Measurements from ENCODE around the gene ANKRD45. TPM values are rescaled to one million over a fixed set of nuclear protein-coding genes. Genes with fewer than 3 reads are reported as not detected.
A peak's percentile ranks its signal among the peaks of the same experiment; 100 is the strongest.
"Not testable (repeated sequence)": the region's sequence is repeated elsewhere in the genome, so short reads cannot be mapped to it uniquely, and the experiment has no call there.

The ANKRD45 gene
- polyA plus RNA-seq, 6 donors from 2014 or later: not detected

GRCh38 chr1:173682184-173682583, 12.5 kb upstream of the ANKRD45 start:
- ATAC-seq (ENCODE audit: low read depth in 2 of 2) (no peak), DNase-seq (no peak)
- H3K27ac Mint-ChIP-seq: no peak overlapping the region
- no peaks in the 10 kb centered on the region for H3K4me1 Mint-ChIP-seq
- H3K36me3 Mint-ChIP-seq: peaks cover 0 to 18% of the 10 kb centered on the region in 2 donors
- H3K27me3 Mint-ChIP-seq: peaks cover 0 to 15% (median 14%) of the 10 kb centered on the region in 3 donors
- H3K4me3 Mint-ChIP-seq: no peak overlapping the region
- H3K9me3 Mint-ChIP-seq: peaks cover 0 to 20% (median 9%) of the 10 kb centered on the region in 7 donors

- peaks cover 0 to 15% (median 7%) of the 10 kb centered on the region in 3 donors for H3K27me3 Mint-ChIP-seq
- H3K4me3 Mint-ChIP-seq; ATAC-seq (ENCODE audit: low read depth in 2 of 2); H3K27ac Mint-ChIP-seq; DNase-seq; H3K4me1 Mint-ChIP-seq: not testable (repeated sequence)
- peaks cover 0 to 29% (median 11%) of the 10 kb centered on the region in 7 donors for H3K9me3 Mint-ChIP-seq
- peaks cover 0 to 18% of the 10 kb centered on the region in 2 donors for H3K36me3 Mint-ChIP-seq
Observed at GRCh38 chr1:173680152-173680551, 10.5 kb upstream of the ANKRD45 start.

GRCh38 chr1:173674496-173674895, 4.8 kb upstream of the ANKRD45 start:
- DNase-seq; ATAC-seq (ENCODE audit: low read depth in 2 of 2); H3K27ac Mint-ChIP-seq; H3K4me1 Mint-ChIP-seq; H3K4me3 Mint-ChIP-seq: not testable (repeated sequence)
- Mint-ChIP-seq H3K36me3 (peaks cover 12 to 14% of the 10 kb centered on the region in 2 donors), H3K9me3 (peaks cover 0 to 26% (median 10%) of the 10 kb centered on the region in 7 donors), H3K27me3 (peaks cover 9 to 38% (median 36%) of the 10 kb centered on the region in 3 donors)

- DNase-seq: no peak
- no peak overlapping the region for H3K27ac Mint-ChIP-seq
- H3K9me3 Mint-ChIP-seq: no peaks in the 10 kb centered on the region
- H3K4me1 Mint-ChIP-seq: peaks cover 8 to 11% (median 9%) of the 10 kb centered on the region in 3 donors
- no peak overlapping the region for H3K4me3 Mint-ChIP-seq
- no peak for ATAC-seq (ENCODE audit: low read depth in 2 of 2)
- H3K36me3 Mint-ChIP-seq: no peaks in the 10 kb centered on the region
- peaks cover 17 to 45% (median 42%) of the 10 kb centered on the region in 3 donors for H3K27me3 Mint-ChIP-seq
Observed at GRCh38 chr1:173666646-173667045, 3.0 kb downstream of the ANKRD45 start.

GRCh38 chr1:173663159-173663558, 6.5 kb downstream of the ANKRD45 start:
- no peak overlapping the region for H3K27ac Mint-ChIP-seq
- H3K4me1 Mint-ChIP-seq: no peaks in the 10 kb centered on the region
- no peaks in the 10 kb centered on the region for H3K9me3 Mint-ChIP-seq
- ATAC-seq (ENCODE audit: low read depth in 2 of 2) (no peak), DNase-seq (no peak)
- H3K36me3 Mint-ChIP-seq: no peaks in the 10 kb centered on the region
- H3K4me3 Mint-ChIP-seq: no peak overlapping the region
- peaks cover 0 to 15% (median 11%) of the 10 kb centered on the region in 3 donors for H3K27me3 Mint-ChIP-seq

GRCh38 chr1:173661763-173662162, 7.9 kb downstream of the ANKRD45 start:
- no peaks in the 10 kb centered on the region for H3K36me3 Mint-ChIP-seq
- H3K4me1 Mint-ChIP-seq: no peaks in the 10 kb centered on the region
- peak overlapping the region in 1 of 6 donors; percentile 58 for H3K27ac Mint-ChIP-seq
- DNase-seq (no peak), ATAC-seq (ENCODE audit: low read depth in 2 of 2) (no peak)
- H3K4me3 Mint-ChIP-seq: no peak overlapping the region
- H3K27me3 Mint-ChIP-seq: peaks cover 0 to 5% (median 0%) of the 10 kb centered on the region in 3 donors
- no peaks in the 10 kb centered on the region for H3K9me3 Mint-ChIP-seq

- Mint-ChIP-seq H3K9me3 (peaks cover 0 to 4% (median 3%) of the 10 kb centered on the region in 7 donors), H3K27me3 (peaks cover 0 to 7% (median 2%) of the 10 kb centered on the region in 3 donors), H3K27ac (no peak overlapping the region), H3K4me1 (no peaks in the 10 kb centered on the region), H3K36me3 (peaks cover 0 to 4% of the 10 kb centered on the region in 2 donors), H3K4me3 (no peak overlapping the region)
- ATAC-seq (ENCODE audit: low read depth in 2 of 2) (no peak), DNase-seq (no peak)
Observed at GRCh38 chr1:173661271-173661670, 8.4 kb downstream of the ANKRD45 start.

- DNase-seq (no peak), ATAC-seq (ENCODE audit: low read depth in 2 of 2) (no peak)
- Mint-ChIP-seq H3K36me3 (peaks cover 0 to 8% of the 10 kb centered on the region in 2 donors), H3K27me3 (peaks cover 0 to 13% (median 8%) of the 10 kb centered on the region in 3 donors), H3K4me1 (no peaks in the 10 kb centered on the region), H3K27ac (no peak overlapping the region), H3K4me3 (no peak overlapping the region), H3K9me3 (peaks cover 0 to 10% (median 6%) of the 10 kb centered on the region in 7 donors)
Observed at GRCh38 chr1:173660306-173660705, 9.3 kb downstream of the ANKRD45 start.

GRCh38 chr1:173648880-173649605, 20.6 kb downstream of the ANKRD45 start:
- Mint-ChIP-seq H3K9me3 (peaks cover 0 to 12% (median 3%) of the 10 kb centered on the region in 7 donors), H3K4me3 (no peak overlapping the region), H3K36me3 (no peaks in the 10 kb centered on the region), H3K27me3 (peaks cover 6 to 24% (median 23%) of the 10 kb centered on the region in 3 donors), H3K27ac (no peak overlapping the region), H3K4me1 (no peaks in the 10 kb centered on the region)
- no peak for ATAC-seq (ENCODE audit: low read depth in 2 of 2)
- no peak for DNase-seq

- Mint-ChIP-seq H3K27ac (no peak overlapping the region), H3K9me3 (peaks cover 0 to 7% (median 1%) of the 10 kb centered on the region in 7 donors), H3K36me3 (no peaks in the 10 kb centered on the region), H3K4me1 (no peaks in the 10 kb centered on the region), H3K27me3 (peaks cover 0 to 9% (median 4%) of the 10 kb centered on the region in 3 donors), H3K4me3 (no peak overlapping the region)
- DNase-seq (no peak), ATAC-seq (ENCODE audit: low read depth in 2 of 2) (no peak)
Observed at GRCh38 chr1:173646656-173647055, 23.0 kb downstream of the ANKRD45 start.

- H3K4me3 Mint-ChIP-seq; ATAC-seq (ENCODE audit: low read depth in 2 of 2); H3K27me3 Mint-ChIP-seq; H3K36me3 Mint-ChIP-seq; H3K4me1 Mint-ChIP-seq; DNase-seq; H3K9me3 Mint-ChIP-seq; H3K27ac Mint-ChIP-seq: not testable (repeated sequence)
Observed at GRCh38 chr1:173642450-173643139, 27.1 kb downstream of the ANKRD45 start.

- DNase-seq (no peak), ATAC-seq (ENCODE audit: low read depth in 2 of 2) (no peak)
- H3K4me3 Mint-ChIP-seq: no peak overlapping the region
- peaks cover 0 to 13% (median 2%) of the 10 kb centered on the region in 7 donors for H3K9me3 Mint-ChIP-seq
- H3K36me3 Mint-ChIP-seq: no peaks in the 10 kb centered on the region
- H3K27ac Mint-ChIP-seq: peak overlapping the region in 1 of 6 donors; percentile 7
- H3K4me1 Mint-ChIP-seq: no peaks in the 10 kb centered on the region
- peaks cover 0 to 15% (median 4%) of the 10 kb centered on the region in 3 donors for H3K27me3 Mint-ChIP-seq
Observed at GRCh38 chr1:173639102-173639501, 30.5 kb downstream of the ANKRD45 start.

- Mint-ChIP-seq H3K4me3 (no peak overlapping the region), H3K27ac (no peak overlapping the region), H3K36me3 (no peaks in the 10 kb centered on the region), H3K9me3 (peaks cover 0 to 17% (median 2%) of the 10 kb centered on the region in 7 donors), H3K4me1 (no peaks in the 10 kb centered on the region), H3K27me3 (peaks cover 0 to 15% (median 4%) of the 10 kb centered on the region in 3 donors)
- DNase-seq: no peak
- no peak for ATAC-seq (ENCODE audit: low read depth in 2 of 2)
Observed at GRCh38 chr1:173638043-173639021, 31.3 kb downstream of the ANKRD45 start.

Data from naive B cell (primary cell).